Skeletal muscle satellite cell (primary cell): ENCODE measurements around the gene MFAP3.

Source experiments
- H3K27me3 ChIP-seq: 2 replicates; pipeline ENCODE4 v1.7.0; 2013; ENCODE audit warnings: low read length; ENCODE audit not compliant: control insufficient read depth, insufficient read depth
- H3K36me3 ChIP-seq: 2 replicates; pipeline ENCODE4 v1.7.0; 2013; ENCODE audit warnings: mild to moderate bottlenecking, control low read depth, low read length; ENCODE audit not compliant: insufficient read depth
- H3K4me1 ChIP-seq: 2 replicates; pipeline ENCODE4 v1.7.0; 2013; ENCODE audit warnings: low read length; ENCODE audit not compliant: control insufficient read depth, insufficient read depth
- H3K4me2 ChIP-seq: 2 replicates; pipeline ENCODE4 v1.7.0; 2013; ENCODE audit warnings: mild to moderate bottlenecking, low read length
- H3K4me3 ChIP-seq: 2 replicates; pipeline ENCODE4 v1.7.0; 2013; ENCODE audit warnings: low read length
- H3K9ac ChIP-seq: 2 replicates; pipeline ENCODE4 v1.7.0; 2013; ENCODE audit warnings: mild to moderate bottlenecking, low read depth, low read length, moderate library complexity
- H3K9me3 ChIP-seq: replicated peaks from 2 replicates; pipeline ENCODE4 v1.7.0; 2013; ENCODE audit warnings: mild to moderate bottlenecking, control low read depth, low read length

MFAP3 gene

DNA sequence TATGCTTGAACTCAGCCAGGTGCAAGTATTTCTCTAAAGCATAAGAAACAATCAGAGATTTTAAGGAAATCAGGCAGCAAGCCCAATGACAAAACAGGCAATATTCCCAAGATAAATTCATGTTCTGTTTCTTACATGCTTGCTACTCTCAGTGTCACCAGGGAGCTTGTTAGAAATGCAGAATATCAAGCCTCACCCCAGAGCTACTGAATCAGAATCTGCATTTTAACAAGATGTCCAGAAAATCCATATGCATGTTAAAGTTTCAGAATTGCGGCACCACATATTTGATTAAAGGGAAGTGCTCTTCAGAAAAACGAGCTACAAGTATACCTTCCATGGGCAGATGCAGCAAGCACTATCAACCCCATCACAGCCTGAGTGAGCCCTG is 54.4 kb downstream of the MFAP3 start:
- H3K9me3 ChIP-seq, result no peaks in the 10 kb centered on the region
- peaks cover 35% of the 10 kb centered on the region for H3K27me3 ChIP-seq
- no peak overlapping the region for H3K9ac ChIP-seq
- no peaks in the 10 kb centered on the region for H3K4me1 ChIP-seq
- H3K4me3 ChIP-seq, result no peak overlapping the region
- H3K36me3 ChIP-seq, result no peaks in the 10 kb centered on the region
- H3K4me2 ChIP-seq, result no peak overlapping the region

DNA sequence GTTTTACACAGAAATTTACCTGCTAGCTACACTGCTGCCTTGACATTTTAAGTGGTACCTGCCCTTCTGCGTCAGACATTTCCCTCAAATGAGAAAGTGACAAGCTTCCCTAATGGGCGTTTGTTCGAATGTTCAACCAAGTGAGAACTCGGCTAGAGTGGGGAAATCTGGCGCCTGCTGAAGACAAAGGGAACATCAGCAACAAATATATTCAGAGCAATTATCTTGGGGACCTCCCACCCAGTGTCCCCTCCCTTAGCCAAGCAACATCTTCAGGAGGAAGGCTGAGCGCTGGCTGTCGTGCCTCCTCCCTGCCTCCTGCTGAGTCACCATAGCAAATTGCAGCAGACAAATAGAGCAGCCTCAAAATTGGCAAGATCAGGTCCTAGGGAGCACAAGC is 57.1 kb downstream of the MFAP3 start:
- no peaks in the 10 kb centered on the region for H3K36me3 ChIP-seq
- H3K4me3 ChIP-seq, result no peak overlapping the region
- H3K4me1 ChIP-seq, result no peaks in the 10 kb centered on the region
- peaks cover 36% of the 10 kb centered on the region for H3K27me3 ChIP-seq
- H3K9me3 ChIP-seq, result no peaks in the 10 kb centered on the region
- H3K4me2 ChIP-seq, result no peak overlapping the region
- H3K9ac ChIP-seq, result no peak overlapping the region

DNA sequence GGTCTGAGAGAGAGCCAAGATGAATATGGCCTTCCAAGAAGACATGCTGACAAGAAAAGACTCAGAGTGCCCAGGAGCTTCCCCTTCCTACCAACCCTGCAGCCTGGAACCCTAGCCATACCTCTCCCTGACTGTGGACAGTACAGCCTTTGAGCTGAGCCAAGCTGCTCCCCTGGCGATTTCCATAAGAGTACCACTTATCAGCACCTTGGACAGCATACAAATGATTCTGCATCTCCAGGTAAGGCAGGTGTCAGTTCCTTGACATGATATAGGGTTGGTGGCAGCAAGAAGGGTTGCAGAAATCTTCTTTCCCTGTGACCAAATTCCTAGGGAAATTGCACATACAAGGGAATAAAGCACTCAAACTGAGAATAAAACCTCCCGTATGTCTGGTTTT is 58.3 kb downstream of the MFAP3 start:
- no peaks in the 10 kb centered on the region for H3K9me3 ChIP-seq
- H3K4me3 ChIP-seq, result no peak overlapping the region
- no peaks in the 10 kb centered on the region for H3K4me1 ChIP-seq
- no peak overlapping the region for H3K9ac ChIP-seq
- H3K4me2 ChIP-seq, result no peak overlapping the region
- H3K36me3 ChIP-seq, result no peaks in the 10 kb centered on the region
- H3K27me3 ChIP-seq, result peaks cover 33% of the 10 kb centered on the region

DNA sequence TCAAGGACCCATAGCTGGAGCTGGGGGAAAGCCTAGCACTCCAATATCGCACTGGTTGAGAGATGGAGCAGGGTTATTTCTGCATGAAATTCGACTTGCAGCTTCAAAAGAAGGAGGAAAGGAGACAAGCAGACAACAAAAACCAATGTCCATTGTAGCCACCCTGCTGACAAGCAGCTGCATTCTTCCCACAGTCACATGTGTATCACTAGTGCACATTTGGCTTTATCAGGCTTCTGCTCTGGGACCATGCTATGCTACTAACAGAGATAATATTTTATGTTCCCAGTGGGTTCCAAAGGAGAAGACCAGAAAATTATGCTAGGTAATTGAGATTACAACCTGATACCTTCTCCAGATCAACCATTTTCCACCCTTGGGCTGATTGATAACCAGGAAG is 59.7 kb downstream of the MFAP3 start:
- Histone ChIP-seq H3K36me3 (no peaks in the 10 kb centered on the region), H3K4me2 (no peak overlapping the region), H3K9me3 (no peaks in the 10 kb centered on the region), H3K4me3 (no peak overlapping the region), H3K27me3 (peaks cover 31% of the 10 kb centered on the region), H3K9ac (no peak overlapping the region), H3K4me1 (no peaks in the 10 kb centered on the region)

DNA sequence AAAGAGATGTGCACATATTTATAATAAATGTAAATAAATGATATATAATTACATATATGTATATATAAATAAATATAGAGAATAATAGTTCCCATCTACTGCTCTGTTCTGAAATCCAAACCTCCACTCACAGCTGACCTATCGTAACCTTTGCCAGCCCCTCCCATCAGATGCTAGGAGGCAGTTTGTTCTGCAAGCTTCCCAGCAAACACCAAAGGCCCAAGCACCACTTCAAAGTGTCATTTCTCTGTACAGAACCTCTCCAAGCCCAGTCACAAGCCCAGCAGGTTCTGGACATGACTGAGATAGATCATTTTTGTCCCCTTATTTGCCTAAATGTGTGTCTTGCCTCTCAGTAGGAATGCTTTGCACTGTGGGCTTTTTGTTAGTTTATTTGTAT is 62.4 kb downstream of the MFAP3 start:
- Histone ChIP-seq H3K9ac (no peak overlapping the region), H3K9me3 (no peaks in the 10 kb centered on the region), H3K4me1 (no peaks in the 10 kb centered on the region), H3K27me3 (peaks cover 10% of the 10 kb centered on the region), H3K4me3 (no peak overlapping the region), H3K36me3 (no peaks in the 10 kb centered on the region), H3K4me2 (no peak overlapping the region)

DNA sequence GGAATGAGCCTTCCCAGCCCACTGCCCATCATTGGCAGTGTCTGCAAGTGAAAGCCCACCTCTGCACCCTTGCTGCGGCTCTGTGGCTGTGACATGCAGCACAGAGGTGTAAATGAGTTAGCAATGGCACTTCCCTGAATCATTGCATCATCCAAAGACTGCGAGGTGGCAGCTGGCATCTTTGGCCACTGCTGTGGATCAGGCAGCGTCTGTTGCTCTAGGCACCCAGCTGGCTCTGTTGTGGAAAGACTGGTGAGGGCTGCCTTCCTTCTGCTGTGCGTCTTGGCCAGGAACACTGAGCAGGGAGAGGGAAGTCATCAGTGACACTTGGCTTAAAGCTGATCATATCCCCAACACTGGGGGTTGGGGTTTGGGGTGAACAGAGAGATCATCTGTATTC is 64.5 kb downstream of the MFAP3 start:
- no peak overlapping the region for H3K4me2 ChIP-seq
- H3K27me3 ChIP-seq, result peaks cover 4% of the 10 kb centered on the region
- no peaks in the 10 kb centered on the region for H3K36me3 ChIP-seq
- no peaks in the 10 kb centered on the region for H3K4me1 ChIP-seq
- H3K9ac ChIP-seq, result no peak overlapping the region
- no peaks in the 10 kb centered on the region for H3K9me3 ChIP-seq
- H3K4me3 ChIP-seq, result no peak overlapping the region
